Activated naive CD8-positive, alpha-beta T cell treated with anti-CD3 and anti-CD28 coated beads for 36 hours (primary cell): ENCODE data around the gene TMPRSS6. TPM values are rescaled to one million over a fixed set of nuclear protein-coding genes. Genes with fewer than 3 reads are reported as not detected.

ENCODE experiments used
- DNase-seq: peaks from one replicate; pipeline ENCODE4 v3.0.0; 2021
- H3K27ac Mint-ChIP-seq: one replicate; pipeline ENCODE4 v1.8.0; 2022; ENCODE audit warnings: mild to moderate bottlenecking, moderate library complexity, mixed read lengths
- H3K27me3 Mint-ChIP-seq: one replicate; pipeline ENCODE4 v1.8.0; 2022; ENCODE audit warnings: mild to moderate bottlenecking, mixed read lengths
- H3K36me3 Mint-ChIP-seq: one replicate; pipeline ENCODE4 v1.8.0; 2021; ENCODE audit warnings: mild to moderate bottlenecking, mixed read lengths
- H3K4me1 Mint-ChIP-seq: one replicate; pipeline ENCODE4 v1.8.0; 2021; ENCODE audit warnings: mixed read lengths
- H3K4me3 Mint-ChIP-seq: one replicate; pipeline ENCODE4 v1.8.0; 2022; ENCODE audit warnings: mild to moderate bottlenecking, moderate library complexity, mixed read lengths
- H3K9me3 Mint-ChIP-seq: one replicate; pipeline ENCODE4 v1.8.0; 2022; ENCODE audit warnings: mixed read lengths
- total RNA-seq, 2 experiments: library from RNA; stranded (reverse); gene quantifications; one replicate each; pipeline ENCODE4 v1.2.3, GENCODE V29; 2021

TMPRSS6 gene
- total RNA-seq, 2 experiments from 2014 or later = 1.8 to 2.0 TPM

DNA sequence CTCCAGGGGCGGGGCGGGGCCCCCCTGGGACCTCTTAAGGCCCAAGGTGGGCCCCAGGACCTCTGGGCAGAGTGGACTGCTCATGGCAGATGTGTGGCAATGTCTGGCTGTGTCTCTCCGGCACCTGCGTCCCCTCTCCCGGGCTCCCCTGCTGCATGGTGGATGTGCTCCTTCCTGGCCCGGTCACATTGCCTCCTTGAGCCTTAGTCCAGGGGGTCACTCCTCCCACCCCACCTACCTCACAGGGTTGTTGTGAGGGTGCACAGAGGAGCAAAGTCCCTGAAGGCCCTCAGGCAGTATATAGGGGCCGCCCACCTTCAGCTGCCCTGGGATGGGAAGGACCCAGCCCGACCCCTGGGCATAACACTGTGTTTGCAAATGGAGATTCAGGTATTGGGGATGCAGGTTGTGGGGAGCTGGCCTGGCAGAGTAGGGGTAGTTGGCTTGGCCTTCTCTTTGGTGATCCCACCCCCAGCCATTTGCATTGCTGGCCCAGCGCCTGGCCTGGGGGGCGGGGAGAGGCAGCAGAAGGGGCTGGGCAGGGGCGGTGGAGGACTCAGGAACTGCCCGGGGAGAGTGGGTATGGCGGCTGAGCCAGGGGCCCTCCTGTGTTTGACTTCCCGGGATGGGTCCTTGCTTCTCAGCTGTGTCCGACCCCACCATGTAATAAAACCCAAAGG is 46.7 kb downstream of the TMPRSS6 start:
- H3K36me3 Mint-ChIP-seq = peaks cover 3% of the 10 kb centered on the region
- DNase-seq = no peak
- H3K27me3 Mint-ChIP-seq = peaks cover 5% of the 10 kb centered on the region
- H3K27ac Mint-ChIP-seq = no peak overlapping the region
- H3K9me3 Mint-ChIP-seq = no peaks in the 10 kb centered on the region
- no peak overlapping the region for H3K4me3 Mint-ChIP-seq
- H3K4me1 Mint-ChIP-seq = peaks cover 15% of the 10 kb centered on the region

DNA sequence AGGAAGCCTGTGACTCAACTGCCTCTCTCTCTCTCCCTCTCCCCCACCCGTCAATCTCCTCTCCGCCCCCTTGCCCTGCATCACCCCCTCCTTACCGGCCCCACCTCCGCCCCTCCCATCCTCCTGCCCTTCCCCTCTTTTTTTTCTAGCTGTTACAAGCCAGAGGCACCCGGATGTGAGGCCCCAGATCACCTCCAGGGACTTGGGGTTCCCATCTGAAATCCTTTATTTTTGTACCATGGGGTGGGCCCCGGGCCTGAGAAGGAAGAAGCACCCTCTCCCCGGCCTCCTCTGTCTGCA is 47.2 kb downstream of the TMPRSS6 start:
- peaks cover 15% of the 10 kb centered on the region for H3K4me1 Mint-ChIP-seq
- H3K4me3 Mint-ChIP-seq = no peak overlapping the region
- H3K27ac Mint-ChIP-seq = no peak overlapping the region

GRCh38 chr22:37061611-37062375 is 47.7 kb downstream of the TMPRSS6 start:
- H3K9me3 Mint-ChIP-seq = no peaks in the 10 kb centered on the region
- H3K4me3 Mint-ChIP-seq = no peak overlapping the region
- peaks cover 15% of the 10 kb centered on the region for H3K4me1 Mint-ChIP-seq
- H3K36me3 Mint-ChIP-seq = peaks cover 3% of the 10 kb centered on the region
- H3K27ac Mint-ChIP-seq = no peak overlapping the region
- no peak for DNase-seq
- no peaks in the 10 kb centered on the region for H3K27me3 Mint-ChIP-seq

More for the DNA sequence above, 47.2 kb downstream of the TMPRSS6 start:
- no peak for DNase-seq
- Mint-ChIP-seq H3K9me3 (no peaks in the 10 kb centered on the region), H3K27me3 (no peaks in the 10 kb centered on the region), H3K36me3 (peaks cover 3% of the 10 kb centered on the region)

- Mint-ChIP-seq H3K9me3 (no peaks in the 10 kb centered on the region), H3K27ac (no peak overlapping the region), H3K36me3 (peaks cover 3% of the 10 kb centered on the region), H3K27me3 (no peaks in the 10 kb centered on the region), H3K4me3 (no peak overlapping the region), H3K4me1 (peaks cover 15% of the 10 kb centered on the region)
- DNase-seq = peak; percentile 78
Measured at GRCh38 chr22:37060801-37061610, 48.5 kb downstream of the TMPRSS6 start.

- Mint-ChIP-seq H3K27ac (no peak overlapping the region), H3K36me3 (peaks cover 3% of the 10 kb centered on the region), H3K4me3 (no peak overlapping the region), H3K4me1 (peaks cover 15% of the 10 kb centered on the region), H3K9me3 (no peaks in the 10 kb centered on the region), H3K27me3 (no peaks in the 10 kb centered on the region)
- DNase-seq = no peak
Measured at GRCh38 chr22:37059876-37060449, 49.5 kb downstream of the TMPRSS6 start.

- Mint-ChIP-seq H3K4me1 (peaks cover 15% of the 10 kb centered on the region), H3K27me3 (no peaks in the 10 kb centered on the region), H3K4me3 (no peak overlapping the region)
Measured at GRCh38 chr22:37058917-37059701, 50.4 kb downstream of the TMPRSS6 start.

DNA sequence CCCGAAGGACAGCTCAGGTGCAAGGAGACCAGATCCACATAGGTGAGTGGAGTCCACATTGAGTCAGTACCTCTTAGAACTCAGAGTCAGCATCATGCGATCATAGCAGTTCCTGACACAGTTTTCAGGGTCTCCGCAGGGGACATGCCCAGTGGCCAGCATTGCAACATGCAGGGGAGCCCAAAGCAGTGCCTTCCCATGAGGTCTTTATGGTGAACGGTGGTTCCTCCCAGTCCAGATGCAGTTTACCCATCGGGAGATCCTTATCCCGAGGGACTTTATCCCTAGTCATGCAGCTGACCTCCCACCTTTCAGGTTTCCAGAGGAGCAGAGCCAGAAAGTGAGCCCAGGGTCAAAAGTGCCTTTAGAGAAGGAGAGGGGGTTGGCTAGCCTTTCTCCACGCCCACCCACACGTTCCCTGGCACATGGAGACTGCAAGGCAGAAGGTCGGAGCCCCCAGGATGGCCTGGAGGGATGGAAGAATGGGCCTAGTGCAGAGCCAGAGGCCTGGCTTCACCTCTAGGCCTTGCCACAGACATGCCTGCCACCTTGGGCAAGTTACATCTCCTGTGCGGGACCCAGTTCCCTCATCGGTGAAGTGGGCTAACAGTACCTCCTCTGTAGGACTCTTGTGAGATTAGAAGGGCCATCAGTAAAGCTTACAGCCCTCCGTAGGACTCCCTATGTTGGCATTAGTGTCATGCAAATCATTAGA is 51.6 kb downstream of the TMPRSS6 start:
- Mint-ChIP-seq H3K36me3 (peaks cover 3% of the 10 kb centered on the region), H3K27ac (no peak overlapping the region), H3K9me3 (no peaks in the 10 kb centered on the region), H3K4me3 (no peak overlapping the region), H3K4me1 (peaks cover 16% of the 10 kb centered on the region), H3K27me3 (no peaks in the 10 kb centered on the region)
- DNase-seq = no peak

More at GRCh38 chr22:37058917-37059701, 50.4 kb downstream of the TMPRSS6 start:
- Mint-ChIP-seq H3K9me3 (no peaks in the 10 kb centered on the region), H3K27ac (no peak overlapping the region), H3K36me3 (peaks cover 2% of the 10 kb centered on the region)
- no peak for DNase-seq

DNA sequence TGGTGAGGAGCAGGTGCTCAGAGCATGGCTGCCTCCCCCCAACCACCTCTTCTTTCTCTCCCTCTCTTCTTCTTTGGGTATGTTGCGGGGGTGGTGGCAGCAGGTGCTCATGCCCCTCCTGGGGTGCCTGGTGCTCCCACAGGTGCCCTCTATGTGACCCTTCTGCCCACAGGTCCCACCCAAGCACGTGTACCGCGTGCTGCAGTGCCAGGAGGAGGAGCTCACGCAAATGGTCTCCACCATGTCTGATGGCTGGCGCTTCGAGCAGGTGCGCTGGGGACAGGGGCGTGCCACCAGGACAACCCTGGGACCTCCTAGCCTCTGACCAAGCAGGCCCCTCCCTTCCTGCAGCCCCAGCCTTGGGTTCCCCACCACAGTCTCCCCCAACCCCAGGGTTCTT is 52.3 kb downstream of the TMPRSS6 start:
- Mint-ChIP-seq H3K27me3 (no peaks in the 10 kb centered on the region), H3K9me3 (no peaks in the 10 kb centered on the region), H3K36me3 (peaks cover 3% of the 10 kb centered on the region), H3K4me3 (no peak overlapping the region), H3K27ac (peak overlapping the region; percentile 45), H3K4me1 (peaks cover 21% of the 10 kb centered on the region)
- DNase-seq = no peak

DNA sequence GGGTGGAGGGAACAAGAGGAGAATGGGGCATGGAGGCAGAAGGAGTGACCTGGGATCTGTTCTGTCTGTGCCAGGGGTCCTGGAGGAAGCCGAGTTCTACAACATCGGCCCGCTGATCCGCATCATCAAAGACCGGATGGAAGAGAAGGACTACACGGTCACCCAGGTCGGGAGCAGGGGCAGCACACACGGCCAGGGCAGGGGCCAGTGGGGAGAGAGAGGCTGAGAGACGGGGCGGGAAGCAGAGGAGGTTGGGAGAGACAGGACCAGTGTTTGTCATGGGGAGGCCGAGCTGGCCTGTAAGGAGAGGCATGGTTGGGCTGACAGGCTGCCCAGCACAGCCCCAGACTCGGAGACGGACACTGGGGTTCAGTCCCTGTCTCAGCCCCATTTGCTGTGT is 53.3 kb downstream of the TMPRSS6 start:
- H3K27ac Mint-ChIP-seq = no peak overlapping the region
- DNase-seq = no peak
- no peaks in the 10 kb centered on the region for H3K9me3 Mint-ChIP-seq
- H3K27me3 Mint-ChIP-seq = no peaks in the 10 kb centered on the region
- peaks cover 19% of the 10 kb centered on the region for H3K4me1 Mint-ChIP-seq
- no peak overlapping the region for H3K4me3 Mint-ChIP-seq
- H3K36me3 Mint-ChIP-seq = peaks cover 3% of the 10 kb centered on the region

- no peak overlapping the region for H3K27ac Mint-ChIP-seq
Measured at GRCh38 chr22:37054600-37055365, 54.7 kb downstream of the TMPRSS6 start.

GRCh38 chr22:37054056-37054395 is 55.5 kb downstream of the TMPRSS6 start:
- H3K4me1 Mint-ChIP-seq = peaks cover 11% of the 10 kb centered on the region
- peaks cover 1% of the 10 kb centered on the region for H3K36me3 Mint-ChIP-seq
- H3K9me3 Mint-ChIP-seq = no peaks in the 10 kb centered on the region
- no peak overlapping the region for H3K27ac Mint-ChIP-seq
- H3K27me3 Mint-ChIP-seq = no peaks in the 10 kb centered on the region
- no peak for DNase-seq
- H3K4me3 Mint-ChIP-seq = peak overlapping the region; percentile 7

More at GRCh38 chr22:37054600-37055365, 54.7 kb downstream of the TMPRSS6 start:
- no peaks in the 10 kb centered on the region for H3K27me3 Mint-ChIP-seq
- no peak for DNase-seq
- peaks cover 11% of the 10 kb centered on the region for H3K4me1 Mint-ChIP-seq
- H3K4me3 Mint-ChIP-seq = no peak overlapping the region
- no peaks in the 10 kb centered on the region for H3K9me3 Mint-ChIP-seq
- peaks cover 1% of the 10 kb centered on the region for H3K36me3 Mint-ChIP-seq

GRCh38 chr22:37053310-37054055 is 56.0 kb downstream of the TMPRSS6 start:
- H3K4me3 Mint-ChIP-seq = peak overlapping the region; percentile 7
- peaks cover 1% of the 10 kb centered on the region for H3K36me3 Mint-ChIP-seq
- H3K27me3 Mint-ChIP-seq = no peaks in the 10 kb centered on the region
- H3K9me3 Mint-ChIP-seq = no peaks in the 10 kb centered on the region
- H3K27ac Mint-ChIP-seq = no peak overlapping the region
- no peak for DNase-seq
- H3K4me1 Mint-ChIP-seq = peaks cover 11% of the 10 kb centered on the region
